Head of caudate nucleus (tissue), 42 donors: Measurements from ENCODE around the gene OPRL1.
A peak's percentile ranks its signal among the peaks of the same experiment; 100 is the strongest.

ENCODE experiments used
- DNase-seq, 42 donors: peaks; one replicate each; pipeline versions ENCODE4 v3.0.0 to v3.0.0-alpha.2; 2020 to 2021; ENCODE audit warnings: mixed read lengths in 7 of 42
- intact Hi-C: fragments of 100-400 bp; cut with DNase I; formaldehyde crosslinking; loops from one replicate; pipeline ENCODE4 v1.15.0; 2022

OPRL1 gene

GRCh38 chr20:64145458-64146300 lies 65.8 kb downstream of the OPRL1 start:
- peak in 13 of 42 donors; percentile 2 to 27 (median 9) for DNase-seq

GRCh38 chr20:64146301-64146935 lies 66.5 kb downstream of the OPRL1 start:
- intact Hi-C loops: no loop called here
- DNase-seq: peak in 17 of 42 donors; percentile 2 to 37 (median 9)

More at GRCh38 chr20:64145458-64146300, 65.8 kb downstream of the OPRL1 start:
- intact Hi-C loops: no loop called here

DNA sequence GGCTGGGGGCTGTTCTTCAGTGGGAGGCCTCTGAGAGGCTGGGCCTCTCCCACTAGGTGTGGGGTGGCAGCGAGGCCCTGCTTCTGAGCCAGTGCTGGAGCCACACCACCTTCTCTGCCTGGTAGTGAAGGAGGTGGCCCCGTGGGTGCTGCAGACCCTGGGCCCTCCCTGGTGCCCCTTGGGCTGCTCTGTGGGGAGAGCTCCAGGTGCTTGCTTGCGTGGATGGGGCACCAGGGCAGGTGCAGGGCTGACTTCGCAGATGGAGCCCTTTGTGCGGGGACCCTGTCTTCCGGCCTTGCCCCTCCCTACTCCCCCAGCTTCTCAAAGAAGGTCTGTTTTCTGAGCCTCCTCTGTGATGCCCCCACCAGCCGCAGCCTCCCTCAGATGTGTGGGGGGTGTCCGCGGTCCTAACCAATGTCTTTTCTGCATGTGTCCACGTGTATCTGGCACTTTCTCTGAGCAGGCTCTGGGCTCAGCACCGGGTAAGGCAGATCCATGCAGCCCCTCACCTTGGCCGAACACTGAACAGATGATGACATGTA lies 67.1 kb downstream of the OPRL1 start:
- intact Hi-C loops: no loop called here
- peak in 13 of 42 donors; percentile 6 to 43 (median 24) for DNase-seq

DNA sequence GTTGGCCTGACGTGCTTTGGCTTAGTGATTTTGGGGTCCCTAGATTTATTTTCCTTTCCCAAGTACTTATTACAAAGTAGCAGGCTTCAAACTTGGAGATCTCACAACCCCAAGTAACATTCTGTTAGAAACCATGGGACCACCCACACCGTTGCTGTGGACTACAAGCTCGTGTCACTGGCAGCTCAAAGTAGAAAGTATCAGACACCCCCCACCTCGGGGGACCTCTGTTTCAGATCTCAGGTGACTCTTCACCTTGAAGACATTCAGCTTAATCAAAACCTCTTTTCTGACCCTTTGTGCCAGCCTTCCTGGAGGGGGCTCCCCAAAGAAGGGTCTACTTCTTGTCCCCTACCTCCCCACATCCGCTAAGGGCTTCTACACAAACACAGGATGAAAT lies 68.7 kb downstream of the OPRL1 start:
- intact Hi-C loops: no loop called here
- DNase-seq: peak in 12 of 42 donors; percentile 1 to 29 (median 18)

GRCh38 chr20:64149141-64149540 lies 69.3 kb downstream of the OPRL1 start:
- intact Hi-C loops: no loop called here
- peak in 17 of 42 donors; percentile 0 to 34 (median 10) for DNase-seq

DNA sequence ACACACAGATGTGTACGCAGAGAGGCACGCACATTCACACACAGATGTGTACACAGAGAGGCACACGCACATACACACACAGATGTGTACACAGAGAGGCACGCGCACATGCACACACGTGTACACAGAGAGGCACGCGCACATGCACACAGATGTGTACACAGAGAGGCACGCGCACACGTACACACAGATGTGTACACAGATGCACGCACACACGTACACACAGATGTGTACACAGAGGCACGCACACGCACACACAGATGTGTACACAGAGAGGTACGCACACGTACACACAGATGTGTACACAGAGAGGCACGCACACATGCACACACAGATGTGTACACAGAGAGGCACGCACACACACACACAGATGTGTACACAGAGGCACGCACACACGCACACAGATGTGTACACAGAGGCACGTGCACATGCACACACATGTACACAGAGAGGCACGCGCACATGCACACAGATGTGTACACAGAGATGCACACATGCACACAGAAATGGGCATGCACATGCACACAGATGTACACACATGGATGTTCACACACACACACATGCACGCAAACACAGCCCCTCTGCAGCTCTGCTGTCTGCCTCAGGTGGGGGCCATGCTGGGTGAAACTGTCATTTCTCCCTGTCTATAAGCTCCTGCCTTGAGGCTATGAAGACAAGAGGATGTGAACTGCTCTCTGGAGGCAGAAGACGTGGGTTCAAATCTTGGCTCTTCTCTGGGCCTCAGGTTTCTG lies 70.1 kb downstream of the OPRL1 start:
- intact Hi-C loops: no loop called here

More for the DNA sequence above, 70.1 kb downstream of the OPRL1 start:
- peak in 14 of 42 donors; percentile 0 to 29 (median 6) for DNase-seq
